Osteocyte (in vitro differentiated cells): ENCODE measurements around the gene MCTP2. TPM values are rescaled to one million over a fixed set of nuclear protein-coding genes. Genes with fewer than 3 reads are reported as not detected.

Experiments used
- DNase-seq: peaks from one replicate; pipeline ENCODE4 v3.0.0; 2021; ENCODE audit warnings: mixed read lengths; ENCODE audit not compliant: unreplicated experiment; ENCODE audit errors: extremely low spot score
- H3K27ac Mint-ChIP-seq: one replicate; pipeline ENCODE4 v1.8.0; 2021; ENCODE audit warnings: mild to moderate bottlenecking, mixed read lengths; ENCODE audit not compliant: unreplicated experiment
- H3K27me3 Mint-ChIP-seq: one replicate; pipeline ENCODE4 v1.8.0; 2021; ENCODE audit warnings: mixed read lengths; ENCODE audit not compliant: unreplicated experiment
- H3K36me3 Mint-ChIP-seq: one replicate; pipeline ENCODE4 v1.8.0; 2021; ENCODE audit warnings: mixed read lengths; ENCODE audit not compliant: unreplicated experiment
- H3K4me1 Mint-ChIP-seq: one replicate; pipeline ENCODE4 v1.8.0; 2021; ENCODE audit warnings: mixed read lengths; ENCODE audit not compliant: unreplicated experiment
- H3K4me3 Mint-ChIP-seq: one replicate; pipeline ENCODE4 v1.8.0; 2021; ENCODE audit warnings: mild to moderate bottlenecking, moderate library complexity, mixed read lengths; ENCODE audit not compliant: unreplicated experiment
- H3K9me3 Mint-ChIP-seq: one replicate; pipeline ENCODE4 v1.8.0; 2021; ENCODE audit warnings: mixed read lengths; ENCODE audit not compliant: unreplicated experiment
- CTCF ChIP-seq: fragments of 200-600 bp; sonication (generic); IDR thresholded peaks from 2 replicates; pipeline ENCODE4 v1.5.0; 2021; ENCODE audit warnings: antibody characterized with exemption, mild to moderate bottlenecking, moderate library complexity
- total RNA-seq: library from RNA; stranded (reverse); gene quantifications from 2 replicates; pipeline ENCODE4 v1.2.1, GENCODE V29; 2021

Gene MCTP2
- total RNA-seq, 1 donor from 2014 or later = 0.32 TPM

DNA sequence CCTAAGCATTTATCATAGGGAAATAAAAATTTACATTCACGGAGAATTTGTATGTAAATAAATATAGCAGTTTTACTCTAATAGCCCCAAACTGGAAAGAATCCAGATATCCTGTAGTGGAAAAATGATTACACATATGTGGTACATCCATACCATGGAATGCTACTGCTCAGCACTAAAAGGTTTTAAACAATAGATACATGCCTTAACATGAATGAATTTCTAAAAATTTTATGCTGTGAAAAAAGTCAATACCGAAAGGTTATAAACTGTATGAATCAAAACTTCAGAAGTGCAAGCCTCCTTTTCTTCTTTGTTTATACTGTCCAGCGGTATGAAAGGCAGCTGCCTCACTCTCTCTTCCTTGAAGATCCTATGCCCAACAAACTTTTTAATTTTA lies 37.5 kb upstream of the MCTP2 start:
- no peak for TF ChIP-seq CTCF
- H3K4me3 Mint-ChIP-seq = no peak overlapping the region
- H3K4me1 Mint-ChIP-seq = no peaks in the 10 kb centered on the region
- peaks cover 6% of the 10 kb centered on the region for H3K27me3 Mint-ChIP-seq
- no peak overlapping the region for H3K27ac Mint-ChIP-seq
- no peaks in the 10 kb centered on the region for H3K36me3 Mint-ChIP-seq
- no peaks in the 10 kb centered on the region for H3K9me3 Mint-ChIP-seq
- no peak for DNase-seq

DNA sequence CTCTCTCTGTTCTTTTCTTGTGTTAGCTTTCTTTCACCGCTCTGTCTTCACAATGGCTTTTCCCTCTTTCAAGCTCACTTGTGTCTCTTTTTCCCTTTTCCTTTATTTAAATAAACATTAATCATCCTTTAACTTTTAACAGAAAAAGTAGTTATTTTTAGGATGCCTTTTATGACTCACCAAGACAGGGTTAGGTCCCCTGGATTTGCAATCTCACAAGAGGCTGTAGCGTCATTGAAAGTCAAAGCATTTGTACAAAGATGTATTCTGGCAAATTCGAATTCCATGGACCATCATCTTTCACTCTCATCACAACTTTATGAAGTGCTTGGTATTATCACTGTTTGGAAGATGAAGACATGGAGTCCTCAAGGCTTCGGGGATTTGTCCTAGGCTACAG lies 34.8 kb upstream of the MCTP2 start:
- Mint-ChIP-seq H3K4me3 (no peak overlapping the region), H3K9me3 (no peaks in the 10 kb centered on the region)

DNA sequence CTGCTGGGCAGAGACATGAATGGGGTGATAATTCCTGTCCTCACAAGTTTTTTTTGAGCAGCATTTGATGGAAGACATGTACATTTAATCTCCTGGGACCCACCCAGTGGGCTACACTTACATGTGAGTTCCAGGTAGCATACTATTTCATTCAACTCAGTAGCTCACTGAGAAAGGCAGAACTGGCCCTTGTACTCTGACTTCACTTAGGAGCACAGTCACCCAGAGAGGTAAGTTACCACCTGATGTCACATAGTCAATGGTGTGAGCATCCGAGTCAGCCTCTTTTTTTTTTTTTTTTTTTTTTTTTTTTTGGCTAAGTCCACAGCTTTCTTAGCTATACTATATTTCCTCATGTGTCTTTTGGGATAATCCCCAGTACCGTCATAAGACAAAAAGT lies 32.7 kb upstream of the MCTP2 start:
- H3K4me1 Mint-ChIP-seq = no peaks in the 10 kb centered on the region
- DNase-seq = no peak
- H3K9me3 Mint-ChIP-seq = no peaks in the 10 kb centered on the region
- H3K4me3 Mint-ChIP-seq = no peak overlapping the region
- H3K36me3 Mint-ChIP-seq = no peaks in the 10 kb centered on the region
- H3K27me3 Mint-ChIP-seq = no peaks in the 10 kb centered on the region
- TF ChIP-seq CTCF = no peak
- no peak overlapping the region for H3K27ac Mint-ChIP-seq

More for the DNA sequence above, 34.8 kb upstream of the MCTP2 start:
- H3K27ac Mint-ChIP-seq = no peak overlapping the region
- DNase-seq = no peak
- no peak for TF ChIP-seq CTCF
- H3K4me1 Mint-ChIP-seq = no peaks in the 10 kb centered on the region
- H3K36me3 Mint-ChIP-seq = no peaks in the 10 kb centered on the region
- H3K27me3 Mint-ChIP-seq = no peaks in the 10 kb centered on the region

DNA sequence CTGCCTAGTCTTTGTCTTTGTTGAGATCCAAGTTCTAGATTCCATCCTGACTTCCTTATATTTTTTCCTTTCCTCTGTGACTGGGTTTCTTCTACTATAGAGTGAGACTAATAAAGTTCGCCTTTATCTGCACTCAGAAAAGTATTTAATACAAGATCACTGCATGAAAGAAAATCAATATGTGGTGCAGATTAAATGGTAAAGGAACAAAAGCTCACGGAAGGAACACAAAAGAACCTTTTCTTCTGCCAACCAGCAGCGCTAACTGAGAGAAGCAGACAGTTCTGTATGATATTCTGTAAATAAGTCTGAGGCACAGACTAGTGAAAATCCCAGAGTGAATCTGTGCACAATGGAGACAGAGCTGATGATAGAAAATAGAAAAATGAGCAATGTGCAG lies 31.6 kb upstream of the MCTP2 start:
- H3K36me3 Mint-ChIP-seq = no peaks in the 10 kb centered on the region
- no peak for TF ChIP-seq CTCF
- H3K4me1 Mint-ChIP-seq = no peaks in the 10 kb centered on the region
- no peaks in the 10 kb centered on the region for H3K27me3 Mint-ChIP-seq
- DNase-seq = no peak
- H3K27ac Mint-ChIP-seq = no peak overlapping the region
- H3K4me3 Mint-ChIP-seq = no peak overlapping the region
- H3K9me3 Mint-ChIP-seq = no peaks in the 10 kb centered on the region

DNA sequence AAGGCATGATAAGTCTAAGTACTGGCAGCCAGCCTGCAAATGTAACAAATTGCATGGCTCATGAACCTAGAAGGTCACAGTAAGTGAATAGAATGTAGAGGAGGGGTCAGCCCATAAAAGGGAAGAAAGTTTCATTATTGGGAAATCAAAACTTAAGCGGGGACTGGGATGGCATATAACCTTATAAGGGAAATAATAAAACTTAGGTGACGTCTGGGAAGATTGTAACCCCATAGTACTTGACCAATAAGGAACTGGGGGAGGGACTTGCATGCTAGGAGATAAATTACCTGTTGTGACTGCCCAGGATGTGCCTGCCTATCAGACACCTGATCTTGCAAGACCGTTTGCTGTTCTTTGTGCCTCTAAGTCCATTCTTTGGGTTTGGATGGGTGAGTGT lies 28.1 kb upstream of the MCTP2 start:
- H3K4me3 Mint-ChIP-seq = no peak overlapping the region
- DNase-seq = no peak

More for the DNA sequence above, 28.1 kb upstream of the MCTP2 start:
- Mint-ChIP-seq H3K9me3 (peaks cover 10% of the 10 kb centered on the region), H3K4me1 (no peaks in the 10 kb centered on the region), H3K27ac (no peak overlapping the region), H3K36me3 (no peaks in the 10 kb centered on the region), H3K27me3 (no peaks in the 10 kb centered on the region)
- no peak for TF ChIP-seq CTCF
